Body of pancreas (tissue), 4 donors: Measurements from ENCODE around the gene IFITM1. TPM values are rescaled to one million over a fixed set of nuclear protein-coding genes. Genes with fewer than 3 reads are reported as not detected.

ENCODE experiments used
- ATAC-seq: fragments of 150-250 bp; one replicate; pipeline ENCODE4 v1.9.1; 2016
- DNase-seq, 4 donors: peaks; one replicate each; pipeline ENCODE4 v3.0.0-alpha.2; 2019
- H3K27ac ChIP-seq, 4 donors: fragments of 200-600 bp; sonication (generic); 1 replicate in 3 of 4; 2 replicates in 1 of 4; pipeline versions ENCODE4 v1.5.1 to v1.6.1; 2016 to 2019; ENCODE audit warnings: mild to moderate bottlenecking in 1 of 4, mixed read lengths in 1 of 4, moderate library complexity in 1 of 4
- H3K27me3 ChIP-seq, 2 donors: fragments of 200-600 bp; sonication (generic); one replicate each; pipeline ENCODE4 v1.6.0; 2016; ENCODE audit warnings: mild to moderate bottlenecking in 1 of 2
- H3K36me3 ChIP-seq, 2 donors: fragments of 200-600 bp; sonication (generic); replicated peaks in 1 of 2; 2 replicates each; pipeline ENCODE4 v1.5.1; 2016; ENCODE audit warnings: low read depth in 2 of 2; ENCODE audit not compliant: insufficient read depth in 1 of 2
- H3K4me1 ChIP-seq: fragments of 200-600 bp; sonication (generic); one replicate; pipeline ENCODE4 v1.6.0; 2016
- H3K4me3 ChIP-seq, 2 donors: fragments of 200-600 bp; sonication (generic); 1 replicate in 1 of 2; 2 replicates in 1 of 2; pipeline ENCODE4 v1.5.1; 2016 to 2019
- H3K9me3 ChIP-seq, 3 donors: fragments of 200-600 bp; sonication (generic); 1 replicate in 2 of 3; 2 replicates in 1 of 3; pipeline ENCODE4 v1.5.1; 2016
- CTCF ChIP-seq, 7 experiments: fragments of 450-650 bp in 4 of 7; fragments of 200-600 bp in 3 of 7; sonication (generic) in 3 of 7; IDR thresholded peaks; one replicate each; pipeline ENCODE4 v1.5.1; 2016 to 2019; ENCODE audit warnings: antibody characterized with exemption in 7 of 7
- POLR2A ChIP-seq, 3 donors: fragments of 450-650 bp; IDR thresholded peaks; one replicate each; pipeline ENCODE4 v1.6.1; 2016; ENCODE audit warnings: antibody characterized with exemption in 3 of 3, mild to moderate bottlenecking in 2 of 3
- WGBS, 2 donors: methylation state at CpG; one replicate each; pipeline ENCODE4 v1.1.5; 2017; 5-methylcytosine and 5-hydroxymethylcytosine counted together
- intact Hi-C: fragments of 100-400 bp; cut with DNase I; formaldehyde crosslinking; loops from one replicate; pipeline ENCODE4 v1.15.1; 2023
- total RNA-seq, 2 donors: library from RNA; depleted of rRNA; stranded (reverse); fragments of >200 nt; gene quantifications; one replicate each; pipeline ENCODE4 v1.1.0, GENCODE V29; 2016

IFITM1 gene
- total RNA-seq, 2 donors from 2014 or later = 31.0 to 39.7 TPM

GRCh38 chr11:291281-292210 is 22.3 kb upstream of the IFITM1 start:
- ATAC-seq (no peak), DNase-seq (peak in 3 of 4 donors; percentile 2 to 19 (median 3))
- H3K27me3 ChIP-seq = no peaks in the 10 kb centered on the region
- no peak for TF ChIP-seq POLR2A (IDR thresholded peaks at IDR 0.05)
- TF ChIP-seq CTCF (IDR thresholded peaks at IDR 0.05) = no peak
- H3K36me3 ChIP-seq = peaks cover 0 to 3% of the 10 kb centered on the region in 2 donors
- peaks cover 87% of the 10 kb centered on the region for H3K4me1 ChIP-seq
- peak overlapping the region in 2 of 4 donors; percentile 21 to 25 for H3K27ac ChIP-seq
- no peak overlapping the region for H3K4me3 ChIP-seq
- intact Hi-C loops = no loop called here
- no peaks in the 10 kb centered on the region for H3K9me3 ChIP-seq
- WGBS, 2 donors = 83 to 87% methylated on average over 31 to 37 of the region's 44 CpGs

GRCh38 chr11:292211-293121 is 21.4 kb upstream of the IFITM1 start:
- Histone ChIP-seq H3K4me3 (no peak overlapping the region), H3K27me3 (no peaks in the 10 kb centered on the region), H3K9me3 (no peaks in the 10 kb centered on the region), H3K27ac (peak overlapping the region in 2 of 4 donors; percentile 21 to 25), H3K36me3 (peaks cover 0 to 3% of the 10 kb centered on the region in 2 donors), H3K4me1 (peaks cover 86% of the 10 kb centered on the region)
- WGBS, 2 donors = 79 to 85% methylated on average over 7 to 29 of the region's 29 CpGs
- intact Hi-C loops = no loop called here
- no peak for ATAC-seq
- DNase-seq = peak in 2 of 4 donors; percentile 11 to 13
- TF ChIP-seq CTCF (IDR thresholded peaks at IDR 0.05) = no peak
- no peak for TF ChIP-seq POLR2A (IDR thresholded peaks at IDR 0.05)

- no peaks in the 10 kb centered on the region for H3K27me3 ChIP-seq
- 86% methylated on average over 10 to 16 of the region's 18 CpGs for WGBS, 2 donors
- no peak overlapping the region for H3K4me3 ChIP-seq
- peak in 2 of 4 donors; percentile 11 to 13 for DNase-seq
- no peak for ATAC-seq
- no peaks in the 10 kb centered on the region for H3K9me3 ChIP-seq
- no peak for TF ChIP-seq POLR2A (IDR thresholded peaks at IDR 0.05)
- TF ChIP-seq CTCF (IDR thresholded peaks at IDR 0.05) = no peak
- peaks cover 89% of the 10 kb centered on the region for H3K4me1 ChIP-seq
- no peak overlapping the region for H3K27ac ChIP-seq
- intact Hi-C loops = no loop called here
- H3K36me3 ChIP-seq = peaks cover 0 to 3% of the 10 kb centered on the region in 2 donors
Observed at GRCh38 chr11:293271-293851, 20.5 kb upstream of the IFITM1 start.

GRCh38 chr11:293852-294661 is 19.8 kb upstream of the IFITM1 start:
- 75 to 83% methylated on average over 12 to 25 of the region's 27 CpGs for WGBS, 2 donors
- no peak for ATAC-seq
- Histone ChIP-seq H3K27me3 (no peaks in the 10 kb centered on the region), H3K9me3 (no peaks in the 10 kb centered on the region), H3K4me3 (no peak overlapping the region), H3K4me1 (peaks cover 92% of the 10 kb centered on the region), H3K36me3 (peaks cover 0 to 3% of the 10 kb centered on the region in 2 donors), H3K27ac (no peak overlapping the region)
- intact Hi-C loops = no loop called here
- DNase-seq = peak in 2 of 4 donors; percentile 19 to 25
- no peak for TF ChIP-seq POLR2A (IDR thresholded peaks at IDR 0.05)
- no peak for TF ChIP-seq CTCF (IDR thresholded peaks at IDR 0.05)
